SK-N-SH treated with all-trans-retinoic acid at 6 μM for 48 hours (cell line): ENCODE measurements around the gene PHYKPL.

ENCODE experiments used
- ARNTL ChIP-seq: fragments of 450-650 bp; formaldehyde crosslinking; IDR thresholded peaks from 2 replicates; pipeline ENCODE4 v1.5.0; 2020; ENCODE audit warnings: low read depth, mild to moderate bottlenecking, moderate library complexity, borderline replicate concordance
- CSDC2 ChIP-seq: fragments of 250-450 bp; sonication (Bioruptor Pico); IDR thresholded peaks from 2 replicates; pipeline ENCODE4 v1.5.0; 2020; ENCODE audit warnings: mild to moderate bottlenecking, moderate library complexity
- ESRRG ChIP-seq: fragments of 250-450 bp; sonication (Bioruptor Pico); IDR thresholded peaks from 2 replicates; pipeline ENCODE4 v1.6.1; 2021; ENCODE audit warnings: mild to moderate bottlenecking
- GLIS3 ChIP-seq: fragments of 250-450 bp; sonication (Bioruptor Pico); IDR thresholded peaks from 2 replicates; pipeline ENCODE4 v1.5.0; 2020; ENCODE audit warnings: mild to moderate bottlenecking, moderate library complexity
- ISL1 ChIP-seq: fragments of 250-450 bp; sonication (Bioruptor Pico); IDR thresholded peaks from 2 replicates; pipeline ENCODE4 v2.1.2; 2022; ENCODE audit warnings: mild to moderate bottlenecking, moderate library complexity
- RARB ChIP-seq: fragments of 250-450 bp; sonication (Bioruptor Pico); IDR thresholded peaks from 2 replicates; pipeline ENCODE4 v1.8.0; 2021; ENCODE audit warnings: mild to moderate bottlenecking, moderate library complexity
- ZFP3 ChIP-seq: fragments of 250-450 bp; sonication (Bioruptor Pico); IDR thresholded peaks from 2 replicates; pipeline ENCODE4 v1.5.0; 2020; ENCODE audit warnings: mild to moderate bottlenecking, moderate library complexity
- TF ChIP-seq, protein P1 (sequence below): fragments of 250-450 bp; sonication (Bioruptor Pico); IDR thresholded peaks from 2 replicates; pipeline ENCODE4 v1.5.1; 2021; ENCODE audit warnings: mild to moderate bottlenecking, moderate library complexity
- TF ChIP-seq, protein P2 (sequence below): fragments of 250-450 bp; sonication (Bioruptor Pico); IDR thresholded peaks from 2 replicates; pipeline ENCODE4 v1.8.0; 2020; ENCODE audit warnings: mild to moderate bottlenecking, moderate library complexity, borderline replicate concordance
- TF ChIP-seq, protein P3 (sequence below): fragments of 250-450 bp; sonication (Bioruptor Pico); IDR thresholded peaks from 2 replicates; pipeline ENCODE4 v1.5.1; 2020; ENCODE audit warnings: low read depth, mild to moderate bottlenecking, moderate library complexity

DNA sequence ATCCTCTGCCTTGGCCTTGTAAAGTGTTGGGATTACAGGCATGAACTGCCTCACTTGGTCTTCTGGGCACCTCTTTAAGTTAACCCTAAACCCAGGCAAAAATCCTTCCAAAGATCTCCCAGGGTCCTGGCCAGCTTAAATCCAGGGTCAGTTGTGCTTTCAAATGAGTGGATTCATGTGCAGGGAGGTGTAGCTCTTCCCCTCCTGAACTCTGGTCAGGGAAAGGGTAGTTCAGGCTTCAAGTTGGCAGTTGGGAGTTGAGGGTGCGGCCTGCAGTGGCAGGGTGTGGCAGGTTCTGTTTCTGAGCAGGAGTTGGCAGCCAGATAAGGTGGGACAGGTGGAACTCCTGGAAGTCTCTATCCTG, 24.7 kb downstream of the PHYKPL start:
- TF ChIP-seq, protein P1, sequence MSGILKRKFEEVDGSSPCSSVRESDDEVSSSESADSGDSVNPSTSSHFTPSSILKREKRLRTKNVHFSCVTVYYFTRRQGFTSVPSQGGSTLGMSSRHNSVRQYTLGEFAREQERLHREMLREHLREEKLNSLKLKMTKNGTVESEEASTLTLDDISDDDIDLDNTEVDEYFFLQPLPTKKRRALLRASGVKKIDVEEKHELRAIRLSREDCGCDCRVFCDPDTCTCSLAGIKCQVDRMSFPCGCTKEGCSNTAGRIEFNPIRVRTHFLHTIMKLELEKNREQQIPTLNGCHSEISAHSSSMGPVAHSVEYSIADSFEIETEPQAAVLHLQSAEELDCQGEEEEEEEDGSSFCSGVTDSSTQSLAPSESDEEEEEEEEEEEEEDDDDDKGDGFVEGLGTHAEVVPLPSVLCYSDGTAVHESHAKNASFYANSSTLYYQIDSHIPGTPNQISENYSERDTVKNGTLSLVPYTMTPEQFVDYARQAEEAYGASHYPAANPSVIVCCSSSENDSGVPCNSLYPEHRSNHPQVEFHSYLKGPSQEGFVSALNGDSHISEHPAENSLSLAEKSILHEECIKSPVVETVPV (CRISPR knock-in tag): no peak
- TF ChIP-seq GLIS3 (CRISPR knock-in tag): no peak
- TF ChIP-seq ARNTL: no peak
- no peak for TF ChIP-seq CSDC2 (CRISPR knock-in tag)
- no peak for TF ChIP-seq ESRRG (CRISPR knock-in tag)
- TF ChIP-seq, protein P2, sequence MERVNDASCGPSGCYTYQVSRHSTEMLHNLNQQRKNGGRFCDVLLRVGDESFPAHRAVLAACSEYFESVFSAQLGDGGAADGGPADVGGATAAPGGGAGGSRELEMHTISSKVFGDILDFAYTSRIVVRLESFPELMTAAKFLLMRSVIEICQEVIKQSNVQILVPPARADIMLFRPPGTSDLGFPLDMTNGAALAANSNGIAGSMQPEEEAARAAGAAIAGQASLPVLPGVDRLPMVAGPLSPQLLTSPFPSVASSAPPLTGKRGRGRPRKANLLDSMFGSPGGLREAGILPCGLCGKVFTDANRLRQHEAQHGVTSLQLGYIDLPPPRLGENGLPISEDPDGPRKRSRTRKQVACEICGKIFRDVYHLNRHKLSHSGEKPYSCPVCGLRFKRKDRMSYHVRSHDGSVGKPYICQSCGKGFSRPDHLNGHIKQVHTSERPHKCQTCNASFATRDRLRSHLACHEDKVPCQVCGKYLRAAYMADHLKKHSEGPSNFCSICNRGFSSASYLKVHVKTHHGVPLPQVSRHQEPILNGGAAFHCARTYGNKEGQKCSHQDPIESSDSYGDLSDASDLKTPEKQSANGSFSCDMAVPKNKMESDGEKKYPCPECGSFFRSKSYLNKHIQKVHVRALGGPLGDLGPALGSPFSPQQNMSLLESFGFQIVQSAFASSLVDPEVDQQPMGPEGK (CRISPR knock-in tag): no peak
- no peak for TF ChIP-seq ZFP3 (CRISPR knock-in tag)
- no peak for TF ChIP-seq ISL1 (CRISPR knock-in tag)
- TF ChIP-seq, protein P3, sequence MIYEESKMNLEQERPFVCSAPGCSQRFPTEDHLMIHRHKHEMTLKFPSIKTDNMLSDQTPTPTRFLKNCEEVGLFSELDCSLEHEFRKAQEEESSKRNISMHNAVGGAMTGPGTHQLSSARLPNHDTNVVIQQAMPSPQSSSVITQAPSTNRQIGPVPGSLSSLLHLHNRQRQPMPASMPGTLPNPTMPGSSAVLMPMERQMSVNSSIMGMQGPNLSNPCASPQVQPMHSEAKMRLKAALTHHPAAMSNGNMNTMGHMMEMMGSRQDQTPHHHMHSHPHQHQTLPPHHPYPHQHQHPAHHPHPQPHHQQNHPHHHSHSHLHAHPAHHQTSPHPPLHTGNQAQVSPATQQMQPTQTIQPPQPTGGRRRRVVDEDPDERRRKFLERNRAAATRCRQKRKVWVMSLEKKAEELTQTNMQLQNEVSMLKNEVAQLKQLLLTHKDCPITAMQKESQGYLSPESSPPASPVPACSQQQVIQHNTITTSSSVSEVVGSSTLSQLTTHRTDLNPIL (CRISPR knock-in tag): no peak
- no peak for TF ChIP-seq RARB
